ACC112 (cell line): ENCODE data around the gene MEF2A.

Experiments used
- H2AFZ ChIP-seq: fragments of 200-600 bp; sonication (generic); one replicate; pipeline ENCODE4 v1.6.0; 2017; ENCODE audit warnings: antibody characterized with exemption, low read length; ENCODE audit not compliant: unreplicated experiment
- H3K27ac ChIP-seq: fragments of 200-600 bp; sonication (generic); 2 replicates; pipeline ENCODE4 v1.5.1; 2014; ENCODE audit warnings: low read depth, mild to moderate bottlenecking, antibody characterized with exemption, low read length, moderate library complexity
- H3K27me3 ChIP-seq: fragments of 200-600 bp; sonication (generic); 2 replicates; pipeline ENCODE4 v1.6.1; 2014; ENCODE audit warnings: mild to moderate bottlenecking, antibody characterized with exemption, low read length, moderate library complexity, mixed read lengths; ENCODE audit not compliant: insufficient read depth
- H3K36me3 ChIP-seq: fragments of 200-600 bp; sonication (generic); 2 replicates; pipeline ENCODE4 v1.6.1; 2016; ENCODE audit warnings: mild to moderate bottlenecking, antibody characterized with exemption, low read length, moderate library complexity, mixed read lengths; ENCODE audit not compliant: insufficient read depth
- H3K4me1 ChIP-seq: fragments of 200-600 bp; sonication (generic); one replicate; pipeline ENCODE4 v1.6.1; 2016; ENCODE audit warnings: low read length, mixed read lengths; ENCODE audit not compliant: insufficient read depth, unreplicated experiment, control insufficient read depth
- H3K4me3 ChIP-seq: fragments of 200-600 bp; sonication (generic); 2 replicates; pipeline ENCODE4 v1.5.1; 2014; ENCODE audit warnings: mild to moderate bottlenecking, low read depth, low read length
- H3K79me2 ChIP-seq: fragments of 200-600 bp; sonication (generic); one replicate; pipeline ENCODE4 v1.6.0; 2016; ENCODE audit warnings: low read length; ENCODE audit not compliant: control insufficient read depth, unreplicated experiment, insufficient read depth

The MEF2A gene

GRCh38 chr15:99564221-99565048 lies 1.3 kb upstream of the MEF2A start:
- peak overlapping the region; percentile 99 for H2AFZ ChIP-seq
- peaks cover 31% of the 10 kb centered on the region for H3K79me2 ChIP-seq
- no peaks in the 10 kb centered on the region for H3K36me3 ChIP-seq
- H3K27ac ChIP-seq = no peak overlapping the region
- H3K27me3 ChIP-seq = no peaks in the 10 kb centered on the region
- peaks cover 26% of the 10 kb centered on the region for H3K4me1 ChIP-seq
- H3K4me3 ChIP-seq = peak overlapping the region; percentile 92

DNA sequence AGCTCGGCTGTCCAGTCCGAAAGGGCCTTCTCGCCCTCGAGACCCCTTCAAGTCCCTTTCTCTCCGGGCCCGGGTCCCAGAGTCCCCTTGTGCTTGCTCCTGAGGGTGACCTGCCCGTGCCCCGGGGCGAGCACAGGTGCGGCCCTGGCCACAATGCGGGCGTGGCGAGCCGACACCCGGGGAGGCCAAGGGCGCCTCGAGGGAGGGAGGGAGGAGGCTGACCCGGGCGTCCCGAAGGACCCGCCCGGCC lies 810 bp upstream of the MEF2A start:
- Histone ChIP-seq H2AFZ (peak overlapping the region; percentile 99), H3K27ac (no peak overlapping the region), H3K4me1 (peaks cover 26% of the 10 kb centered on the region), H3K79me2 (peaks cover 36% of the 10 kb centered on the region), H3K4me3 (peak overlapping the region; percentile 92), H3K36me3 (no peaks in the 10 kb centered on the region), H3K27me3 (no peaks in the 10 kb centered on the region)

- Histone ChIP-seq H3K27ac (peak overlapping the region; percentile 94; the same call in 1 of the 2 replicates), H3K4me1 (peaks cover 26% of the 10 kb centered on the region), H2AFZ (peak overlapping the region; percentile 99), H3K27me3 (no peaks in the 10 kb centered on the region), H3K4me3 (peak overlapping the region; percentile 92), H3K79me2 (peaks cover 50% of the 10 kb centered on the region), H3K36me3 (no peaks in the 10 kb centered on the region)
These were observed 543 bp downstream of the MEF2A start for GRCh38 chr15:99566157-99566897.

GRCh38 chr15:99568625-99569352 lies 3.0 kb downstream of the MEF2A start:
- Histone ChIP-seq H3K4me1 (peaks cover 26% of the 10 kb centered on the region), H3K36me3 (no peaks in the 10 kb centered on the region), H3K79me2 (peaks cover 72% of the 10 kb centered on the region), H3K27ac (no peak overlapping the region), H3K4me3 (peak overlapping the region; percentile 92), H2AFZ (no peak overlapping the region), H3K27me3 (no peaks in the 10 kb centered on the region)

GRCh38 chr15:99571299-99571698 lies 5.5 kb downstream of the MEF2A start:
- Histone ChIP-seq H3K27me3 (no peaks in the 10 kb centered on the region), H3K4me3 (no peak overlapping the region), H3K4me1 (peaks cover 25% of the 10 kb centered on the region), H3K36me3 (no peaks in the 10 kb centered on the region), H2AFZ (no peak overlapping the region), H3K27ac (no peak overlapping the region), H3K79me2 (peaks cover 97% of the 10 kb centered on the region)

DNA sequence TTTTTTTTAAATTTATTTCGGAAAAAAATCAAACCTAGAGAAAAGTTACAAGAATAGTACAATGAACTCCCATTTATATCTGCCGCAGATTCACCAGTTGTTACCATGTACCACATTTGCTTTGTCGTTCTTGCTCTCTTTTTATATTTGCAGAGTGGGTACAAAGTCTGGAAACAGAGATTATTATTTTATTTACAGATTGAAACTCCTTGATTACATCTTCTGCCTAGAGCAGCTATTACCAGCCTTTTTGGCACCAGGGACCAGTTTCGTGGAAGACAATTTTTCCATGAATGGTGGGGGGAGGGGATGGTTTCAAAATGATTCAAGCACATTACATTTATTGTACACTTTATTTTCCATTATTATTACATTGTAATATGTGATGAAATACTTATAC lies 8.3 kb downstream of the MEF2A start:
- Histone ChIP-seq H3K36me3 (no peaks in the 10 kb centered on the region), H3K4me1 (peaks cover 8% of the 10 kb centered on the region), H3K27ac (no peak overlapping the region), H2AFZ (no peak overlapping the region), H3K4me3 (no peak overlapping the region), H3K27me3 (no peaks in the 10 kb centered on the region), H3K79me2 (peaks cover 93% of the 10 kb centered on the region)

DNA sequence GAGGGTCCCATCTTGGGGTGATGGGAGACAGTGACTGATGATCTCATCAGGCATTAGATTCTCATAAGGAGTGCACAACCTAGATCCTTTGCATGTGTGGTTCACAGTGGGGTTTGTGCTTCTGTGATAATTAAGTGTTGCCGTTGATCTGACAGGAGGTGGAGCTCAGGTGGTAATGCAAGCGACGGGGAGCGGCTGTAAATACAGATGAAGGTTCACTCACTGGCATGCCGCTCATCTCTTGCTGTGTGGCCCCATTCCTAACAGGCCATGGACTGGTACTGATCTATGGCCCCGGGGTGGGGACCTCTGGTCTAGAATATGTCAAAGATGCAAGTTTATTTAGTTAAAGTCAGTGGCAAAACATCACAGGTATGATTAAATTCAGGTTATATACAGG lies 8.7 kb downstream of the MEF2A start:
- Histone ChIP-seq H2AFZ (no peak overlapping the region), H3K27me3 (no peaks in the 10 kb centered on the region), H3K27ac (no peak overlapping the region), H3K36me3 (no peaks in the 10 kb centered on the region), H3K79me2 (peaks cover 91% of the 10 kb centered on the region), H3K4me3 (no peak overlapping the region), H3K4me1 (peaks cover 5% of the 10 kb centered on the region)

GRCh38 chr15:99578809-99579208 lies 13.0 kb downstream of the MEF2A start:
- no peak overlapping the region for H2AFZ ChIP-seq
- H3K4me3 ChIP-seq = no peak overlapping the region
- H3K79me2 ChIP-seq = peaks cover 91% of the 10 kb centered on the region
- H3K36me3 ChIP-seq = peaks cover 2% of the 10 kb centered on the region; the same call in 1 of the 2 replicates
- no peaks in the 10 kb centered on the region for H3K27me3 ChIP-seq
- H3K4me1 ChIP-seq = peaks cover 14% of the 10 kb centered on the region
- H3K27ac ChIP-seq = no peak overlapping the region

GRCh38 chr15:99580076-99580475 lies 14.3 kb downstream of the MEF2A start:
- no peak overlapping the region for H3K4me3 ChIP-seq
- H3K4me1 ChIP-seq = peaks cover 14% of the 10 kb centered on the region
- peaks cover 11% of the 10 kb centered on the region for H3K36me3 ChIP-seq
- H3K27me3 ChIP-seq = no peaks in the 10 kb centered on the region
- no peak overlapping the region for H3K27ac ChIP-seq
- peaks cover 91% of the 10 kb centered on the region for H3K79me2 ChIP-seq
- H2AFZ ChIP-seq = no peak overlapping the region

DNA sequence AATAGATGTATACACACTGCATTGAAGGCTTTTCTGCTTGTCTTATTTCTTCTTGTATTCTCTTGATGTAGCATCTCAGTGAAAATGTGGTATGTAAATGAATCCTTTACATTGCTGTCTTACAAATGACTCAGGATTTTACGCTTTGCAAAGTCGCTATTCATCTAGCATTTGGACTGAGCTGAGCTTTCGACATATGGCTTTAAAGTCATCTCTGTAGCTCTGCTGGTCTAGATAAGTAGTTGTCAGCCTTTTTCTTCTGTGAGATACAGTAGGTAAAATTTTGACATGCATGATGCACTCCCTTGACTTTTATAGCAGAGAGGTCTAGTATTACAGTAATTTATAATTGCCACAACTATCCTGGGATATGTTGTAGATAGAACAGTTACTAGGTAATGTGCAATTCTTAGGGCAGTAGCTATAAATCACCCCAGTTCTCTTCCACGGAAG lies 16.8 kb downstream of the MEF2A start:
- H3K79me2 ChIP-seq = peaks cover 94% of the 10 kb centered on the region

More for the DNA sequence above, 16.8 kb downstream of the MEF2A start:
- no peak overlapping the region for H3K4me3 ChIP-seq
- H3K4me1 ChIP-seq = peaks cover 9% of the 10 kb centered on the region
- H2AFZ ChIP-seq = no peak overlapping the region
- no peaks in the 10 kb centered on the region for H3K27me3 ChIP-seq
- H3K36me3 ChIP-seq = peaks cover 26% of the 10 kb centered on the region
- no peak overlapping the region for H3K27ac ChIP-seq
